IPS DF 19.7 (cell line): ENCODE measurements around the gene FER.

Experiments
- DNase-seq: peaks from one replicate; pipeline ENCODE4 v3.0.0-alpha.2; 2013; ENCODE audit warnings: low read depth, low spot score

Gene FER

GRCh38 chr5:109105631-109106267 lies 358.1 kb downstream of the FER start:
- DNase-seq = no peak

- DNase-seq = no peak
Measured at GRCh38 chr5:109111680-109112079, 364.0 kb downstream of the FER start.

DNA sequence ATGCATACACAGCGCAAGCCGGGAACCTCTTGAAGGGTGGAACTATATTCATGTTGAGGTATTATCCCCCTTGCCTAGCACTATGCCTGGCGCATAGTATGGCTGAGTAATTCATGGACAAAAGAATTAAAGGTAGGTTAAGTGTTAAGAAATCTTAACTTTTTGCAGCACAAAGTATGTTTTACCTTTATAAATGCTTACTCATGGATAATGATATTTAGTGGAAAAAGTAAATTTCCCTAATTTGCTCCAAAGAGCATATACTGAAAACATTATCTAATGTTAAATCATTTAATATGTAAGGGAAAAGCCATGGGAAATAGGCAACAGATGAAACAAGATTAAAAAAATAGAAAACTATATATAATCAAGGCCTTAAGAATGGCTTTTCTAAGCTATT lies 365.9 kb downstream of the FER start:
- no peak for DNase-seq

DNA sequence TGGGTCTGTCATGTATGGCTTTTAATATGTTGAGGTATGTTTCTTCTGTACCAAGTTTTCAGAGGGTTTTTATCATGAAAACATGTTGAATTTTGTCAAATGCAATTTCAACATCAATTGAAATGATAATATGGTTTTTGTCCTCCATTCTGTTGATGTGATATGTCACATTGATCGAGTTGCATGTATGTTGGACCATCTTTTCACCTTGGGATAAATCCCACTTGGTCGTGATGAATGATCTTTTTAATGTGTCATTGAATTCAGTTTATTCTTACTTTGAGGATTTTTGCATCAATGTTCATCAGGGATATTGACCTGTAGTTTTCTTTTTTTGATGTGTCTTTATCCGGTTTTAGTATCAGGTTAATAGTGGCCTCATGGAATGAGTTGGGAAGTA lies 373.5 kb downstream of the FER start:
- DNase-seq = no peak

DNA sequence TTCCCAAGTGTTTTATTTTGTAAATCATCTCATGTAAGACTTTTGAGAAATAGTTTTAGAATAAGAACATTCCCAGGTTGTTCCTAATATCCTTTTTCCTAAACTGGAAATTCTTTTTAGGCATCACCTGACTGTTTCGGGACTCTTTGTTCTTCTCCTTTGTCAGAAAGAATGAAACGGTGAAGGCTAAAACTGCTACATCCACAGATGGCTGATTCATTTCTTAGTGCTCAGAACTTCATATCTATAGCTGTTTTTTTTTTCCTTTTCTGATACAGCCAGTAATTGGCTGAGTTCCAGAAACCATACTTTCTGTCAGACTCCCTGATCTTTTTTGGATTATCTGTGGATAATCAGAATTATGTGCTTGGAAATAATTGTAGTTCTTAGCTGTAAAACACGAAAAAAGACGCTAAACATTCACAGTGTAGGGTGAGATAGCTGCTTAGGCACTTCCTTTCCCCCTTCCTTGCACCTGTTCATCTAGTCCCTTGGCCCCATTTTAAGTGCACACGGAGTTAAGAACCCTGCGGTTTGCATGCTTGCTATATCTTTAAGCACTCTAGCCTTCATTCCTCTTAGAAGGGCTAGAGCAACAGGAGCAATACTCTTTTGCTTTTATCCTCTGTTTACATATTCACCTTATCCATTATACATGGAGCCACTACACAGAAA lies 378.2 kb downstream of the FER start:
- DNase-seq = no peak

DNA sequence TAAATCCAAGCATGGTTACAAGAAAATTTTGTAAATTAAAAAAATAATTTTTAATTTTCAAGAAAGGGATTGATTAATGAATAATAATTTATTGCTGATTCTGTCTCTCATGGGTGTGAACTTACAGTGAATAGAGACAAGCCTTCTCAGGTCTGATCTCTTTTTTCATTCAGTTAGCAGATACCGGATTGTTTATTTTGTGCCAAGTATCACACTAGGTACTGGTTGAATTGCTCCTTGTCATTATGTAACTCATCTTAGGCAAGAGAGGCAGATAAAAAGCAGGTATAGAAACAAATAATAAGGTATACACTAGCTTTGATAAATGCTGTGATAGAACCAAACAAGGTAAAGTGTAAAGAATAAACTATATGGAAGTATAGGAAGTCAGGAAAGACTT lies 378.8 kb downstream of the FER start:
- no peak for DNase-seq

- DNase-seq = no peak
Measured at GRCh38 chr5:109136906-109137305, 389.2 kb downstream of the FER start.

GRCh38 chr5:109141222-109142200 lies 393.8 kb downstream of the FER start:
- peak; percentile 9 for DNase-seq

DNA sequence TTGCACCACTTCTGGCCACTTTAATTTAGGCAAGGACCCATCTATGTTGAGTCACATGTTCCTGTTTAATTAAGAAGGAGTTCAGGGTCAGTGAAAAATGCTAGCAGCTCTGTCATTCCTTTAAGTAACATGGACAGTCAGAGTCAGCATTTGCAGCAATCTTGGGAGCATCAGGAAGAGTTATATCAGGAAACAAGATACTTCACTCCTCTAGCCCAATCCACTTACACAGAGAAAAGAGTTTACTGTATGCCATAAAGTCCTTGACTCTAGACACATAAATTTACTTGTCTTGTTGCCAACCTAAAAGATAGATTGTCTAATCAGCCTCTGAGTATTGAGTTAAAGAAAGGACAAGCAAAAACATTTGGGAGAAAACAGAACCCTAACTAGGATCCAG lies 395.3 kb downstream of the FER start:
- no peak for DNase-seq

DNA sequence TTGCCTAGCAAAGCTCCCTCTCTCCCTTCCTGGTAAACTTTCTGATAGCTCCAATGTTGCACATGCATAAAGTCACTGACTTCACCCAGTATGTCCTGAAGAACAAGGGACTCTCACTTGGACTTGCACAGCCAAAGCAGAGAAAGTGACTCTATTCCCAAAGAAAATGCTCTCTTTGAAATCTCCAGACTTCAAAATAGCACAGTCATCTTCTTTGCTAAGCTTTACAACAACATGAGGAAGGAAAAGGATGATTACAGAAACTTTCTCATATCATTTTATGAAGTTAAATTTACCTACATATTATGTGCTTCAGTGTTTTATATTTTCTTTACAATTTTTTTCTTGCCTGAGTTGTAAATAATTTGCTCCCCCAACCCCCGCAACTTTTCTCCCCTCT lies 397.4 kb downstream of the FER start:
- no peak for DNase-seq

DNA sequence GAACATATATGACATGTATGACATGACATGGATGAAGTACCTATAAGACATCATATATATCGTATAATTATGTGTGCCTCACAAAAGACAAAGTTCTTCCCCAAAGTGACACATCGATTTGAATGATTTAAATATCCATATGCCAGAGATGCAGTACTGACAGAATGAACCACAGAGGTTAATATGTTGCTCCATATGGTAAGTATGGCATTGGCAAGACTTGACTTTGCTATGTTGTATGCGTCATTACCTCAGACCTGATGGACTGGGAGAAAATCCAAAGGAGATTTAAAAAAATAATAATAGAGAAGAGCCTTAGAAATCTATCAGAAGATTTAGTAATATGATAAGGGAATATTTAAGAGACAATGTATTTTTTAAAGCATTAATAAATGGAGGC lies 398.9 kb downstream of the FER start:
- DNase-seq = no peak

DNA sequence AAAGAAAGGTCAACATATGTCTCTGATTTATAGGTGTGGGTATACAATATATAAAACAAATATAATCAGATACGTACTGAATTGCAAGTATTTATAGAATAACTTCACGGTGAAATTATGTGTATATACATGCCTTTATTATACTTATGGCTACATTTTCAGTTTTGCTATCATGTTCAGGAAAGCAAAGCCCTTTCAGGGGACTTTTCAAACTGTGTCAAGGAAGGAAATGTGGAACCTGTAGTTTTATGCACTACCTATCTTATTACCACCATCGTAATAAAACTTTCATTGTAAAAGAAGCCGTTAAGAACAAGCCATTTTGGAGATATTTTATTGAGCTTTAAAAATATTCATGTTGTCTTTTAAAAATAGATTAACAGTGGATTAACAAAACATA lies 404.9 kb downstream of the FER start:
- DNase-seq = no peak

GRCh38 chr5:109155625-109156024 lies 407.9 kb downstream of the FER start:
- DNase-seq = no peak

- no peak for DNase-seq
Measured at GRCh38 chr5:109156885-109157284, 409.2 kb downstream of the FER start.

- no peak for DNase-seq
Measured at GRCh38 chr5:109160468-109160867, 412.8 kb downstream of the FER start.

DNA sequence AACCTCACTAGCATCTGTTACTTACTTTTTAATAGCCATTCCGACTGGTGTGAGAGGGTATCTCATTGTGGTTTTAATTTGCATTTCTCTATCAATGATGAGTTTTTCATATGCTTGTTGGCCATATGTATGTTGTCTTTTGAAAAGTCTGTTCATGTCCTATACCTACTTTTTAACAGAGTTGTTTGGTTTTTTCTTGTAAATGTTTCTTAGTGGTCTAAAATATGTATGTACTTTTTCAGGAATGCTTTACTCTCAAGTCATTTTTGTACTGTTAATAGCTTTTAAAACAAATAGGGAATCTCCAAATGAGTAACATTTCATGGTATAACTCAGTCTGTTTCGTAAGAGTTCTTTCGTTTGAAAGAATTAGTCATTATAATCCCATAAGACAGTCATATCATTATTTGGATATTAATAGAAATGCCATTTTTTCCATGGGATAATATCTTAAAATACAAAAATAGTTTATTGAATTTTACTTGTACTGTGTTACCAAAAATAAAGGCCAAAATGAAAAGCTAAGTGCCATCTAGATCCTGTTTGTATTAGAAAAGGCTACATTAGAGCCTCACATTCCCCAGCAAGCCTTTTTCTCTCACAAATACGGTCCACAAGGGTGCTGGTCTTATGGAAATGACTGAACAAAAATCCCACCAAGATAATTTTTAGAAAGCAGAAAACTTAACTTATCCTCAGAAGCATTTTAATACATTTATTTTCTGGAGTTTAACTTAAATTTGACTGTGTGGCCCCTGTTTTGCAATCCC lies 414.4 kb downstream of the FER start:
- no peak for DNase-seq

DNA sequence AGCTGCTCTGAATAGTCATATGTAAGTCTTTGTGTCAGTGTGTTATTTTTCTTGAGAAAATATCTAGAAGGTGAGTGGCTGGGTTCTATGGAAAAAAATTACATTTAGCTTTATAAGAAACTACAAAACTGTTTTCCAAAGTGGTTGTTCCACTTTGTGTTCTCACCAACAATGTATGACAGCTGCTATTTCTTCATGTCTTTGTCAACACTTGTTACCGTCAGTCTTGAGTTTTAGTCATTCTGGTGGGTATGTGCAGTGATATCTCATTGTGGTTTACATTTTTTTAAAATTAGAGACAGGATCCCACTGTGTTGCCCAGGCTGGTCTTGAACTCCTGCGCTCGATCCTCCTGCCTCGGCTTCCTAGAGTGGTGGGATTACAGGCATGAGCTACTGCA lies 415.6 kb downstream of the FER start:
- DNase-seq = no peak

DNA sequence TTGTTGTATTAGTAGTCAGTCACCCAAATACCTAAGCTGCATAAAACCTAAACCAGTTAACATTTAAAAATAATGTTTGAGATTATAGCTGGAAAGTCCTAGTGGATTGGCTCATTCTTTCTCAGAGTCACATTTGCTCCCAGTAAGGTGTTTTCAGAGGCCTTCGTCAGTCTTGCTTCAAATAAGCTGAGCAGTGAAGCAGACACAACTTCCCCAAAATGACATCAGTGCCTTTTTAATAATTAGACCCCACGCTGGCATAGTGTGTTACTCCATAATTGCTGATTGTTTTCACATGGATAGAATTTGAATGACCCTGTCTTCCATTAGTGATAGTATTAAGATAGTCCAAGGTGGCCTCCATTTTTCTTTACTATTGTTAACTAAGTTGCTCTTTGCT lies 416.3 kb downstream of the FER start:
- no peak for DNase-seq

GRCh38 chr5:109167586-109167985 lies 419.9 kb downstream of the FER start:
- DNase-seq = no peak

- DNase-seq = no peak
Measured at GRCh38 chr5:109168151-109168550, 420.5 kb downstream of the FER start.

- no peak for DNase-seq
Measured at GRCh38 chr5:109170629-109171350, 423.1 kb downstream of the FER start.
